Measurements from ENCODE around the gene ZC3H14.
"Not testable (repeated sequence)": the region's sequence is repeated elsewhere in the genome, so short reads cannot be mapped to it uniquely, and the experiment has no call there.

Gene ZC3H14

GRCh38 chr14:88562831-88563686 lies at the start of gene ZC3H14:
TSS of gene ZC3H14 (plus strand) at chr14:88563037. CDS start at chr14:88563134, 97 bp downstream.
- peak; percentile 38 to 90 (median 74) for DNase-seq

GRCh38 chr14:88515499-88516221 lies 47.2 kb upstream of the ZC3H14 start:
- no peak for DNase-seq

GRCh38 chr14:88516861-88517357 lies 45.9 kb upstream of the ZC3H14 start:
- DNase-seq, result no peak

- DNase-seq, result peak in 1 of 51 donors; percentile 9
These were observed 44.0 kb upstream of the ZC3H14 start for GRCh38 chr14:88518592-88519512.

- no peak for DNase-seq
These were observed 42.9 kb upstream of the ZC3H14 start for GRCh38 chr14:88519907-88520306.

GRCh38 chr14:88521818-88522217 lies 41.0 kb upstream of the ZC3H14 start:
- no peak for DNase-seq

GRCh38 chr14:88522393-88522792 lies 40.4 kb upstream of the ZC3H14 start:
- no peak for DNase-seq

- DNase-seq, result not testable (repeated sequence)
These were observed 32.9 kb upstream of the ZC3H14 start for GRCh38 chr14:88529889-88530288.

- no peak for DNase-seq
These were observed 29.7 kb upstream of the ZC3H14 start for GRCh38 chr14:88533064-88533602.

GRCh38 chr14:88535149-88535548 lies 27.7 kb upstream of the ZC3H14 start:
- no peak for DNase-seq

- DNase-seq, result no peak
These were observed 27.0 kb upstream of the ZC3H14 start for GRCh38 chr14:88535813-88536212.

- no peak for DNase-seq
These were observed 21.5 kb upstream of the ZC3H14 start for GRCh38 chr14:88541324-88541723.

- no peak for DNase-seq
These were observed 19.7 kb upstream of the ZC3H14 start for GRCh38 chr14:88542857-88543795.

- DNase-seq, result no peak
These were observed 17.6 kb upstream of the ZC3H14 start for GRCh38 chr14:88545256-88545655.

- DNase-seq, result no peak
These were observed 16.0 kb upstream of the ZC3H14 start for GRCh38 chr14:88546621-88547385.

- DNase-seq, result no peak
These were observed 15.5 kb upstream of the ZC3H14 start for GRCh38 chr14:88547386-88547780.

- no peak for DNase-seq
These were observed 12.8 kb upstream of the ZC3H14 start for GRCh38 chr14:88550078-88550477.

GRCh38 chr14:88551094-88551870 lies 11.6 kb upstream of the ZC3H14 start:
- peak in 50 of 51 donors; percentile 32 to 90 (median 73) for DNase-seq

All from hypothalamus (tissue), 51 donors.